Right atrium auricular region (tissue), 2 donors: ENCODE results near the gene BRSK2. TPM values are rescaled to one million over a fixed set of nuclear protein-coding genes. Genes with fewer than 3 reads are reported as not detected.

Experiments used
- DNase-seq: peaks from one replicate; pipeline ENCODE4 v3.0.0-alpha.2; 2019; ENCODE audit warnings: low spot score
- H3K27ac ChIP-seq, 2 donors: fragments of 200-600 bp; sonication (generic); 1 replicate in 1 of 2; 2 replicates in 1 of 2; pipeline ENCODE4 v1.5.1; 2016 to 2019
- H3K27me3 ChIP-seq, 2 donors: fragments of 200-600 bp; sonication (generic); one replicate each; pipeline versions ENCODE4 v1.5.1 to v1.6.0; 2017 to 2019
- H3K36me3 ChIP-seq: fragments of 200-600 bp; sonication (generic); one replicate; pipeline ENCODE4 v1.5.1; 2016
- H3K4me1 ChIP-seq, 2 donors: fragments of 200-600 bp; sonication (generic); one replicate each; pipeline versions ENCODE4 v1.5.1 to v1.6.0; 2017 to 2019
- H3K4me3 ChIP-seq, 2 donors: fragments of 200-600 bp; sonication (generic); 1 replicate in 1 of 2; 2 replicates in 1 of 2; pipeline ENCODE4 v1.5.1; 2017 to 2019; ENCODE audit warnings: mild to moderate bottlenecking in 1 of 2, moderate library complexity in 1 of 2
- H3K9me3 ChIP-seq, 2 donors: fragments of 200-600 bp; sonication (generic); one replicate each; pipeline ENCODE4 v1.5.1; 2019
- CTCF ChIP-seq, 2 donors: fragments of 200-600 bp; sonication (generic); IDR thresholded peaks; one replicate each; pipeline ENCODE4 v1.5.1; 2019; ENCODE audit warnings: antibody characterized with exemption in 2 of 2
- total RNA-seq, 2 donors: library from RNA; depleted of rRNA; stranded (reverse); fragments of >200 nt; gene quantifications; one replicate each; pipeline ENCODE4 v1.1.0, GENCODE V29; 2016

The BRSK2 gene
- total RNA-seq, 2 donors from 2014 or later = 0.19 to 0.51 TPM

- peaks cover 0 to 28% of the 10 kb centered on the region in 2 donors for H3K4me1 ChIP-seq
- no peak for TF ChIP-seq CTCF (IDR thresholded peaks at IDR 0.05)
- no peaks in the 10 kb centered on the region for H3K36me3 ChIP-seq
- DNase-seq = no peak
- no peak overlapping the region for H3K4me3 ChIP-seq
- H3K27ac ChIP-seq = no peak overlapping the region
- H3K9me3 ChIP-seq = no peaks in the 10 kb centered on the region
- H3K27me3 ChIP-seq = no peaks in the 10 kb centered on the region
These were observed 64.8 kb downstream of the BRSK2 start for GRCh38 chr11:1454576-1454975.

- Histone ChIP-seq H3K27me3 (no peaks in the 10 kb centered on the region), H3K36me3 (no peaks in the 10 kb centered on the region), H3K27ac (no peak overlapping the region), H3K9me3 (no peaks in the 10 kb centered on the region), H3K4me3 (no peak overlapping the region), H3K4me1 (peaks cover 0 to 28% of the 10 kb centered on the region in 2 donors)
- no peak for TF ChIP-seq CTCF (IDR thresholded peaks at IDR 0.05)
- no peak for DNase-seq
These were observed 65.5 kb downstream of the BRSK2 start for GRCh38 chr11:1455032-1455762.

GRCh38 chr11:1455763-1456060, 66.0 kb downstream of the BRSK2 start:
- DNase-seq = no peak
- no peaks in the 10 kb centered on the region for H3K36me3 ChIP-seq
- no peak overlapping the region for H3K27ac ChIP-seq
- TF ChIP-seq CTCF (IDR thresholded peaks at IDR 0.05) = no peak
- H3K27me3 ChIP-seq = no peaks in the 10 kb centered on the region
- H3K9me3 ChIP-seq = no peaks in the 10 kb centered on the region
- peaks cover 0 to 28% of the 10 kb centered on the region in 2 donors for H3K4me1 ChIP-seq
- H3K4me3 ChIP-seq = no peak overlapping the region

GRCh38 chr11:1456176-1456575, 66.4 kb downstream of the BRSK2 start:
- Histone ChIP-seq H3K4me1 (peaks cover 0 to 28% of the 10 kb centered on the region in 2 donors), H3K36me3 (no peaks in the 10 kb centered on the region), H3K4me3 (no peak overlapping the region), H3K27ac (no peak overlapping the region), H3K9me3 (no peaks in the 10 kb centered on the region), H3K27me3 (no peaks in the 10 kb centered on the region)
- DNase-seq = no peak
- TF ChIP-seq CTCF (IDR thresholded peaks at IDR 0.05) = no peak

- DNase-seq = no peak
- no peak overlapping the region for H3K4me3 ChIP-seq
- no peaks in the 10 kb centered on the region for H3K36me3 ChIP-seq
- H3K27me3 ChIP-seq = no peaks in the 10 kb centered on the region
- no peaks in the 10 kb centered on the region for H3K9me3 ChIP-seq
- H3K4me1 ChIP-seq = peaks cover 0 to 28% of the 10 kb centered on the region in 2 donors
- H3K27ac ChIP-seq = no peak overlapping the region
- TF ChIP-seq CTCF (IDR thresholded peaks at IDR 0.05) = no peak
These were observed 67.0 kb downstream of the BRSK2 start for GRCh38 chr11:1456596-1457325.
